GM13977 (cell line): Measurements from ENCODE around the gene FGD1.

Experiments
- DNase-seq: peaks from one replicate; pipeline ENCODE4 v3.0.0; 2012; ENCODE audit warnings: low spot score
- in situ Hi-C: fragments of 300-500 bp; cut with MboI; formaldehyde crosslinking; loops from one replicate; pipeline ENCODE4 v1.12.0; 2022; ENCODE audit warnings: low sequenced_read_pairs, low pct_unique_long_range_greater_than_20kb, mixed read lengths, inconsistent platforms; ENCODE audit not compliant: unreplicated experiment
- TF ChIP-seq, protein P1 (sequence below): IDR thresholded peaks from 2 replicates; pipeline ENCODE4 v1.5.1; 2012; ENCODE audit warnings: mild to moderate bottlenecking, control low read depth; ENCODE audit not compliant: insufficient read depth; ENCODE audit errors: extremely low read depth, missing control alignments

Gene FGD1

DNA sequence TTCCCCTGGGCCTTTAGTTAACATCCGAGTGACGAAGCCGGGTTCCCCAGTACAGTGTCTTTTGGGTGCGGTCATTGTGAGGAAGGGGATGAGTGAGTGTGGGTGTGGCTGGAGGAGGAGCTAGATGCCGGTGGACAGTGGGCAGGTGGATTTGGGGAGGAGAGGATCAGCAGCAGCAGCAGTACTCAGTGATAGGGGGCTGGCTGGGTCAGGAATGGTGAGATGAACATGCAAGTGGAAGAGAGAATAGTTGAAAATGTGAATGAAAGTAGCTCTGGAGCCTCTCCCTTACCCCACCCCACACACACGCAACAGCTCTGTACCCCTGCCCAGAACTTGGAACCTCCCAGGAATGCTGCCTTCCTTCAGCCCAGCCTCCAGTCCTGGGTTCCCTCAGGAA, 51.3 kb downstream of the FGD1 start:
- TF ChIP-seq, protein P1, sequence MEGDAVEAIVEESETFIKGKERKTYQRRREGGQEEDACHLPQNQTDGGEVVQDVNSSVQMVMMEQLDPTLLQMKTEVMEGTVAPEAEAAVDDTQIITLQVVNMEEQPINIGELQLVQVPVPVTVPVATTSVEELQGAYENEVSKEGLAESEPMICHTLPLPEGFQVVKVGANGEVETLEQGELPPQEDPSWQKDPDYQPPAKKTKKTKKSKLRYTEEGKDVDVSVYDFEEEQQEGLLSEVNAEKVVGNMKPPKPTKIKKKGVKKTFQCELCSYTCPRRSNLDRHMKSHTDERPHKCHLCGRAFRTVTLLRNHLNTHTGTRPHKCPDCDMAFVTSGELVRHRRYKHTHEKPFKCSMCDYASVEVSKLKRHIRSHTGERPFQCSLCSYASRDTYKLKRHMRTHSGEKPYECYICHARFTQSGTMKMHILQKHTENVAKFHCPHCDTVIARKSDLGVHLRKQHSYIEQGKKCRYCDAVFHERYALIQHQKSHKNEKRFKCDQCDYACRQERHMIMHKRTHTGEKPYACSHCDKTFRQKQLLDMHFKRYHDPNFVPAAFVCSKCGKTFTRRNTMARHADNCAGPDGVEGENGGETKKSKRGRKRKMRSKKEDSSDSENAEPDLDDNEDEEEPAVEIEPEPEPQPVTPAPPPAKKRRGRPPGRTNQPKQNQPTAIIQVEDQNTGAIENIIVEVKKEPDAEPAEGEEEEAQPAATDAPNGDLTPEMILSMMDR = no peak

DNA sequence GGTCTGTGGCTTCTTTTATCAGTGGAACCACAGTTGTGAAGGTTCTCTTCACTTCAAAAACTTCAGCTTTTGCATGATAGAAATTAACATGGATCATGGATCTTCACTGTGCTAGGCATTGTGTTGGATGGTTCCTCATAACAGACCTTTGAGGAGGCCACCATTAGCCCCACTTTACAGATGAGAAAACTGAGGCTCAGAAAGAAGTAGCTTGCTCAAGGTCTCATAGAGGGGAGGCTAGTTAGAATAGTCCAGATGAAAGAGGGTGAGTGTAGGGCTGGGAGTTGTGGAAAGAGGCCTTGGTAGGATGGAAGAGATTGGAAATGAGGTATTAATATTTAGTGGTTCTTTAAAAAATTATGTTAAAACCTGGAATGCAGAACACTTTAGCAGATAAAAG, 53.2 kb downstream of the FGD1 start:
- in situ Hi-C loops = no loop called here
- TF ChIP-seq, protein P1 = no peak
- no peak for DNase-seq

More for the DNA sequence above, 51.3 kb downstream of the FGD1 start:
- no peak for DNase-seq
- in situ Hi-C loops = no loop called here

DNA sequence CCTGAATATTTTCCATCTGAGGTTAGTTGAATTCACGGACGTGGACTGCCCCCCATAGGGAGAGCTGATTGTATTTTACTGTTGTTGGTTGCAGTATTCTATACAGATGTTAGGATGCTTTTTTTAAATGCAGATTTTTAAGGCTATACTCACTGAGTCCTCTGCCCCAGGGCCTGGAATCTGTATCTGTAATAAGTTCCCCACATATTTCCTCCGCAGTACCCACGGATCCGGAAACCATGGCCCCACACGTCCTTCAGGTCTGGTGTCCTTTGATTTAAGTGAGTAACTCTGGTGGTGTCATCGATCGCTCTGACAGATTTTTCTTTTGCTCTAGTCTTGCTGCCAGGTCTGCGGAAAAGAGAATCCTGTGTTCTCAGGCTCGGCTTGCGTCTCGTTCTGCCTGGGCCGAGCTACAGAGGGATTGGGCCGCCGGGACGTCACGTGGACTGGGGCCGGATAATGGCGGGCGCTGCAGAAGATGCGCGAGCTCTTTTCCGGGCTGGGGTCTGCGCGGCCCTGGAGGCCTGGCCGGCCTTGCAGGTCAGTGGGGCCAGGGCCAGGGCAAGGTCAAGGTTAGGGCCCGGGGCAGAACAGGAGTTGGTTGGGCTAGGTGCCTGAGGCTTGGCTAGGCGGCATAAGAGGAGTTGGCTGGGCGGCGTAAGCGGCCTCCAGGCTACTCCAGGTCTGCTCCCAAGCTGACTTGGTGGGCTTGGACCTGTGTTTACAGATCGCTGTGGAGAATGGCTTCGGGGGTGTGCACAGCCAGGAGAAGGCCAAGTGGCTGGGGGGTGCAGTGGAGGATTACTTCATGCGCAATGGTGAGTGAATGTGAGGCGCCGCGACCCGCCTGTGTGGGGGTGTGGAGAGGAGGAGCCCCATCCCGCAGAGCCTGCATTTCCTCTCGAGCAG, 55.8 kb downstream of the FGD1 start, which contains the start of gene TSR2:
TSS of gene TSR2 (plus strand) at position 445 of the 912 bp plus-strand sequence. CDS start at position 463, 18 bp downstream.
- in situ Hi-C loops = no loop called here
- peak; percentile 74 for DNase-seq

DNA sequence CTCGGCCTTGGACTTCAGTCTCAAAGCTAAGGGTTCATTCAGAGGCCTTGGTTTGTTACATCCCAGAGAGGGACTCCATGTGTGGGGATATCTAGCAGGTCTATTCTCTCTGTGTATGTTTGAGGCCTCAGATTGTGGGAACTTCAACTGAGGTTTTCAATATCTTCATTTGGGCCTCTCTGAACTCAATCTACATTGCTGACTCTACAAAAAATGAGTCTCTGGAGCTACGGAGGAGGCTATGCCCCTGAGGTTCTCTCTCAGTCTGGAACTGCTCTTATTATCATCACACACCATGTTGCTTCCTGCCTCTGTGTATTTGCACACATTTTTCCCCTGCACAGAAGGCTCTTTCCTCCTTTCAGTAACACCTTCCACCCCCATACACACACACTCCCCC, 60.9 kb downstream of the FGD1 start:
- in situ Hi-C loops = no loop called here
- TF ChIP-seq, protein P1 = no peak
- no peak for DNase-seq

More for the DNA sequence above, 55.8 kb downstream of the FGD1 start, which contains the start of gene TSR2:
- TF ChIP-seq, protein P1 = no peak

DNA sequence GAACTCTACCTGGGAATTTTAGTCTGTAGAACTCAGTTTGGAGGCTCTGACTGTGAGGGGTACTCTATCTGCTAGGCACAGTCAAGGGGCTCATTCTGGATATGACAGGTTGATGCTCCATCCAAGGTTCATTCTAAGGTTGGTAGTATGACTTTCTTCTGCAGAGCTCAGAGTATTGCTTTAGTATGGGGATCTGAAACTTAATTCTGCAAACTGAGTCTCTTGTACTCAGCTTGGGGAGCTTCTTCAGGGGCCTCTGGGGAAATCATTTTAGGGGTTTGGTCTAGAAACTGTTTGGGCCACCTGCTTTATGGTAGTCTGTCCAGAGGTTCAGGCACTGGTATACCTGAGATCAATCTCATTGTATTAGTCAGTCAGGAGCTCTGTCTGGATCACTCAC, 65.5 kb downstream of the FGD1 start:
- TF ChIP-seq, protein P1 = no peak
- no peak for DNase-seq
- in situ Hi-C loops = no loop called here

DNA sequence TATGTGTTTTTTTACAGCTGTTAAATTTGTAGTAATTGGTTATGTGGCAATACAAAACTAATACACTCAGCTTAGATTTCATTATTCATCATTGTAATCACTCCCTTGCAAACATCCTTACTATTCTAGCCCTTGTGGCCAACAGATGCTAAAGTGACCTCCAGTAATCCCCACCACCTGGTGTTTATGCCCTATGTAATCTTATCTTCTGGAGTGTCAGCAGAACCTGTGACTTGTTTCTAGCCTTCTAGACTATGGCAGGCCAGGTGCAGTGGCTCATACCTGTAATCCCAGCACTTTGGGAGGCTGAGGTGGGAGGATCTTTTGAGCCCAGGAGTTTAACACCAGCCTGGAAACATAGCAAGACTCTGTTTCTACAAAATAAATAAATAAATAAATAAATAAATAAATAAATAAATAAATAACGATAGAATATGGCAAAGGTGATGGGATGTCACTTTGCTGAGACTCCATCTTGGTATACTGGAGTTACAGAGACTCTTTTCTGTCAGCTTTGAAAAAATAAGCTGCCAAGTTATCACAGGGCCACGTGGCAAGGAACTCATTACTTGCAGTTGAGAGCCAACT, 68.1 kb downstream of the FGD1 start:
- TF ChIP-seq, protein P1 = no peak
- no peak for DNase-seq
- in situ Hi-C loops = no loop called here
